Urinary bladder (tissue), 4 donors: ENCODE results near the gene SEZ6L. TPM values are rescaled to one million over a fixed set of nuclear protein-coding genes. Genes with fewer than 3 reads are reported as not detected.

Experiments
- DNase-seq: peaks from one replicate; pipeline ENCODE4 v3.0.0-alpha.2; 2015; ENCODE audit errors: extremely low spot score
- H3K27ac ChIP-seq: one replicate; pipeline ENCODE4 v1.5.1; 2013; ENCODE audit warnings: low read depth, mild to moderate bottlenecking, moderate library complexity
- H3K36me3 ChIP-seq: one replicate; pipeline ENCODE4 v1.6.1; 2013; ENCODE audit warnings: mild to moderate bottlenecking, moderate library complexity; ENCODE audit not compliant: insufficient read depth
- H3K4me1 ChIP-seq: one replicate; pipeline ENCODE4 v1.6.1; 2013; ENCODE audit warnings: mild to moderate bottlenecking, moderate library complexity; ENCODE audit not compliant: insufficient read depth
- H3K4me3 ChIP-seq: one replicate; pipeline ENCODE4 v1.5.1; 2013; ENCODE audit warnings: low read depth, low read length
- WGBS: extraction: QIAGEN DNeasy Blood & Tissue Kit; methylation state at CpG from one replicate; pipeline ENCODE4 v1.1.7; 2013; 5-methylcytosine and 5-hydroxymethylcytosine counted together
- polyA plus RNA-seq: library from polyadenylated mRNA; stranded (reverse); fragments of 200-250 nt; gene quantifications from one replicate; pipeline ENCODE4 v1.2.3, GENCODE V29; 2013
- total RNA-seq: library from RNA; depleted of rRNA; stranded (reverse); fragments of >200 nt; gene quantifications from one replicate; pipeline ENCODE4 v1.2.3, GENCODE V29; 2014
- donor health status: healthy with polysubstance abuse.
- donor health status: healthy.

The SEZ6L gene
- total and polyA plus RNA-seq, 2 donors, result 0.48 to 2.0 TPM

GRCh38 chr22:26410386-26410785 is 241.1 kb downstream of the SEZ6L start:
- 55% methylated on average over 5 of the region's 5 CpGs for WGBS
- no peaks in the 10 kb centered on the region for H3K4me1 ChIP-seq
- H3K36me3 ChIP-seq, result no peaks in the 10 kb centered on the region
- H3K27ac ChIP-seq, result no peak overlapping the region
- no peak for DNase-seq
- H3K4me3 ChIP-seq, result no peak overlapping the region

GRCh38 chr22:26414347-26414746 is 245.1 kb downstream of the SEZ6L start:
- Histone ChIP-seq H3K4me1 (no peaks in the 10 kb centered on the region), H3K4me3 (no peak overlapping the region), H3K27ac (no peak overlapping the region), H3K36me3 (no peaks in the 10 kb centered on the region)
- no peak for DNase-seq
- 80% methylated on average over 4 of the region's 4 CpGs for WGBS

DNA sequence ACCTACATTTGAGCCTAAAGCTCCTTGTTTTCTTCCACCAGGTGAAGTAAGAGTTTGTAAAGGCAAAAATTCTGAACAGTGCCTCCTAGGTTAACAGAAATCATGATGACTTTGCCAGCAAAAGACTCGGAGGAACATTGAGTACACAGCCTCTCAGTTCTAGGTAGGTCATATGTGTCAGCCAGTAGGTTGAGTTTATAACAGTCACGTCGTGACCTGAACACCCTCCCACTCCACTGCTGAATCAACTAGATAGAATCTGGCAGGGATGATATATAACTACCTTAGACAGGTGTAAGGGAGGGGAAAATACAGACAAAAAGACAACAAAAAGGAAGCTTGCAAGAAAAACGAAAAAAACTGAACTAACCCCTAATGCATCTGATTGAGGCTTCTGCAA is 247.0 kb downstream of the SEZ6L start:
- Histone ChIP-seq H3K36me3 (no peaks in the 10 kb centered on the region), H3K4me1 (no peaks in the 10 kb centered on the region), H3K27ac (no peak overlapping the region), H3K4me3 (no peak overlapping the region)
- 64% methylated on average over 4 of the region's 4 CpGs for WGBS
- no peak for DNase-seq

DNA sequence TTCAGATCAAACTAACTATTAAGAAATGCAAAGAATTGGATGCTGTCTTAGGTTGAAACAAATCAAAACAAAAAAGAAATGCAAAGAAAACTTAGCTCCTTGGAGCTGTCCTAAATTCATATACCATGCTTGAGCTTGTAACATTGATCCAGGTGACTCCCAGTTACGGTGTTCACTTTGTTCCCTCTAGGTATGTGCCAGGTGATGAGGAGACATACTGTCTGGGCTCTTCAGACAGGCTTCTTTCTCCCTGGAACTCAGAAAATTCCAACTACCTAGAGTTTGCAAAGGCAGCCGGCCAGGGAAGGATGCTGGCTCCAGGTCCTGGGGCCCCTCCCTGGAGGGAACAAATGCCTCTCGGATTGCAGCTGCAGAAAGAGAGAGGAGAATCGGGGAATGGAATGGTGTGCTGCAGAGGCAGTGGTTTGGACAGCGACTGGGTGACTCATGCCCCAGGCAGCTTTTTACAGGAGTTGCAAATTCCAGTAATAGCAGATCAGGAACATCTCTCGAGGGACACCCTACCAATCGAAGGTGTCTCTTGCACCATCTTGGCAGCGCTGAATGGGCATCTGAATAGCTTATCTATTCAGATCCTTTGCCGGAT is 247.5 kb downstream of the SEZ6L start:
- 26% methylated on average over 9 of the region's 9 CpGs for WGBS
- Histone ChIP-seq H3K4me1 (no peaks in the 10 kb centered on the region), H3K4me3 (no peak overlapping the region), H3K36me3 (no peaks in the 10 kb centered on the region), H3K27ac (no peak overlapping the region)
- no peak for DNase-seq

DNA sequence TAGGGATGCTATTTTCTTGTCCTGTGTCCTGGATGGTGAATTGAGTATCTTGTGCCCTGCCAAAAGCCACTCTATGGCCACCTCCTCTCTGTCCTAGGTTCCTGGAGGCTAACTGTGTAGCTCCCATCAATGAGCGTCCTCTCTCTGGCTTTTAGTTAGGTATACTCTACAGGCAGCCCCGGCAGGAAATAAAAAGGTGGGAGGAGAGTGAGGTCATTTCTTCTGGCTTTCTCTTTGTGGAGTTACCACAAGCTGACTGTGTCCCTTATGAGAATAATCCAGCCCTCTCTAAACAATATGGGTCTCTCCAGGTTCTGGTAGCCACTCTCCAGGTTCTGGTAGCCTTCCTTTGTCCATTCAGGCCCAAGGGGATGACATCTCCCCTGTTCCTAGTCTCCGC is 248.1 kb downstream of the SEZ6L start:
- WGBS, result 84% methylated on average over 3 of the region's 3 CpGs

GRCh38 chr22:26418620-26419019 is 249.4 kb downstream of the SEZ6L start:
- Histone ChIP-seq H3K36me3 (no peaks in the 10 kb centered on the region), H3K27ac (no peak overlapping the region), H3K4me1 (no peaks in the 10 kb centered on the region), H3K4me3 (no peak overlapping the region)
- WGBS, result 18% methylated on average over 3 of the region's 3 CpGs
- DNase-seq, result no peak

More for the DNA sequence above, 248.1 kb downstream of the SEZ6L start:
- Histone ChIP-seq H3K36me3 (no peaks in the 10 kb centered on the region), H3K27ac (no peak overlapping the region), H3K4me3 (no peak overlapping the region), H3K4me1 (no peaks in the 10 kb centered on the region)
- DNase-seq, result no peak

DNA sequence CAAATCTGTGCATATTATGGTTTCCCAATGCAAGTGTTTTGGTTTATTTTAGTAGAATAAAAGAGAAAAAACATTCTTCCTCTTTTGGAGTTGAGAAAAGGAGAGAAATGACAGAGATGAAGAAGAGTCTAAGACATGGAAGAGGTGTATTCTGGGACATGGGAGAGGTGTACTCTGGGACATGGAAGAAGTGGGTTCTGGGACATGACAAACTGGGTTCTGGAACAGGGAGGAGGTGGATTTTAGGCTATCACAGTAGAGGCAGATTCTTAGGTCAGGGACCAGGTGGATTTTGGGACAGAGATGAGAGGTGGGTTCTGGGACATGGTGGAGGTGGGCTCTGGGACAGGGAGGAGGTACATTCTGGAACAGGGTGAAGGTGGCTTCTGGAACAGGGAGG is 257.7 kb downstream of the SEZ6L start:
- Histone ChIP-seq H3K4me3 (no peak overlapping the region), H3K36me3 (no peaks in the 10 kb centered on the region), H3K4me1 (no peaks in the 10 kb centered on the region), H3K27ac (no peak overlapping the region)
- DNase-seq, result no peak

- H3K4me1 ChIP-seq, result no peaks in the 10 kb centered on the region
- H3K27ac ChIP-seq, result no peak within 1 kb of the TSS
- under 1% methylated on average over 96 of the region's 96 CpGs for WGBS
- peak within 1 kb of the TSS; percentile 92 for H3K4me3 ChIP-seq
- peak; percentile 31 for DNase-seq
- H3K36me3 ChIP-seq, result no peaks in the 10 kb centered on the region
These were observed 259.5 kb downstream of the SEZ6L start, which contains the start of gene ASPHD2 for GRCh38 chr22:26428515-26429457. Gene ASPHD2, plus strand, starts transcription at chr22:26429260. Its CDS starts 4,356 bp downstream, at chr22:26433616.

DNA sequence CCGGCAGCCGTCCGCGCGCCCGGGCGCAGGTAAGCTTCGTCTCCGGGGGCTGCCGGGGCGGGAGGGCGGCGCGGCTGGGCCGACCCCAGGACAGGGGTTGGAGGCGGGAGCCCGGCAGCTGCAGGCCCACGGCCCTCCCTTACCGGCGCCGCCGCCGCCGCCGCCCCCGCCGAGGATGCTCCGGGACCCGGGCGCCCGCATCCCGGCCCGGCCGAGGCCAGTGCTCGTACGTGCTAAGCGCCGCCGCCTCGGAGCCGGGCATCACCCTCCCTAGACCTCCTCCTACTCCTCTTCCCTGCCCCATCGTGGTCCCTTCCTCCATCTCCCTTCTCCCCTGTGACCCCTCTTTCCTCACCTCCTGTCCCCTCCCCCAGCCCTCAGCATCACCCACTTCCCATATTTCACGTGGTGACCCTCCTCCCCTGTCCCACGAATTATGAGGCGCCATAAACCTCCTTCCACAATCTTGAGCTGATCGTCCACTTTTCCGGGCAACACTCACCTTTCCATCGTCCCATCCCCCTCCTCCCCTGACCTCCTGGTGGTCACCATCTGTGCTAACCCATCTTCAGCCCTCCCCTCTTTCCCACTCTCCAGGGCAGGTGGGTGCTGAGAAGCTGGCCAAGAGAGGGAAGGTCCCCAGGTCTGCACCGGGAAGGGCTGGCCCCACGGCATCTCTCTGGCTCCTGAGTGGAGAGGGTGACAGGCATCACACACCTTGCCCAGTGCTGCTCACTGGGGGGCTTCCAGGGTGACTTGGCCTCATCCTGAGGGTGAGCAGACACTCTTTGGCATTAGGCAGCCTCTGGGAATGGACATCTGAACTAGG is 260.4 kb downstream of the SEZ6L start:
- peak overlapping the region; percentile 92 for H3K4me3 ChIP-seq
- no peak for DNase-seq
- no peaks in the 10 kb centered on the region for H3K4me1 ChIP-seq
- WGBS, result 5% methylated on average over 50 of the region's 50 CpGs
- no peaks in the 10 kb centered on the region for H3K36me3 ChIP-seq
- no peak overlapping the region for H3K27ac ChIP-seq

DNA sequence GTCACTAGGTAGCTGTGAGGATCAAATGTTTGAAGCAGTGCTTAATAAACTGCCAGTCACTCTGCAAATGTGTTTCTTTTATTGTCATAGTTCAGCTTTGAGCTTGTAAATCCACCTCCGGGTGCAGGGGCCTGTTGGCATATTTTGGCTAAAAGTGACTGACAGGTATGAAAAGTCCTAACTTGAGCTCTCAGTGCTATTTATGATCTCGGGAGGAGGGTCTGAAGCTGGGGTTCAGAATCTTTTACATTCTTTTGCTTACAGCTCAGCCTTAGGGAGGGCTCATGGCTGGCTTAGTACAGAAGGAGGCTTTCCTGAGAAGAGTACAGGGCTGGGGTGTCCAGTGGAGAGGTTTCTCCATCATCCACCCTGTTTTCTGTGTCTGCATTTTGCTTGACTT is 261.3 kb downstream of the SEZ6L start:
- Histone ChIP-seq H3K4me1 (no peaks in the 10 kb centered on the region), H3K4me3 (no peak overlapping the region), H3K36me3 (no peaks in the 10 kb centered on the region), H3K27ac (no peak overlapping the region)
- DNase-seq, result no peak
- 67% methylated on average over 2 of the region's 2 CpGs for WGBS

DNA sequence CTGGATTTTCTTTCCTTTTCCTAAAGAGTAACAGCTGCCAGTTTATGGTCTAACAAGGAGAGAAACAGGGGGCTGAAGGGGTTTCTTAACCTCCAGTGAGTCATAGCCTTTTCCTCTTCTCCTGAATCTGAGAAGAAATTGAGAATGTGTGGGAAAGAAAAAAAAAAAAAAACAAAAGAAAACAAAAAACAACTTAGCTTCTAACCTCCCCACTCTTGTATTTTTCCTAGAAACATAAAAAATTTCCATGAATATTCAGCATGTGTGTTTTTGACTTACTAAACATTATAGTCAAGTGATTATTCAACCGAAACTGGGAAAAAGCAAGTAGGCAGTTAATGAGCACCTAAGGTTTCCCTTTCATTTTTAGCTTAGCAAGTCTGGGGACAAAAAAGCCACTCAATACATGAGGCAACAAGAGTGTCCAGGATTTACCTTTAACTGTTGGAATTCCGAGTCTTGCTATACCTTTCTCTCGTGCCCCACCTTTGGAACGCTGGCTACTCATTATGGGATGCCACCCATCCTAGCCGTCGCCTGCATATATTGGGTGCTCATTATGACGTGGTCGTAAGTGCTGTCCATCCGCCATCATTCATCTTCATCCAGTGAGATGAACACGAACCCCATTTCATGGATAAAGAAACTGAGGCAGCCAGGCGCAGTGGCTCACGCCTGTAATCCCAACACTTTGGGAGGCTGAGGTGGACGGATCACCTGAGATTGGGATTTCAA is 262.2 kb downstream of the SEZ6L start:
- no peak for DNase-seq
- Histone ChIP-seq H3K36me3 (no peaks in the 10 kb centered on the region), H3K4me3 (no peak overlapping the region), H3K27ac (no peak overlapping the region), H3K4me1 (no peaks in the 10 kb centered on the region)
- WGBS, result 92% methylated on average over 13 of the region's 13 CpGs

DNA sequence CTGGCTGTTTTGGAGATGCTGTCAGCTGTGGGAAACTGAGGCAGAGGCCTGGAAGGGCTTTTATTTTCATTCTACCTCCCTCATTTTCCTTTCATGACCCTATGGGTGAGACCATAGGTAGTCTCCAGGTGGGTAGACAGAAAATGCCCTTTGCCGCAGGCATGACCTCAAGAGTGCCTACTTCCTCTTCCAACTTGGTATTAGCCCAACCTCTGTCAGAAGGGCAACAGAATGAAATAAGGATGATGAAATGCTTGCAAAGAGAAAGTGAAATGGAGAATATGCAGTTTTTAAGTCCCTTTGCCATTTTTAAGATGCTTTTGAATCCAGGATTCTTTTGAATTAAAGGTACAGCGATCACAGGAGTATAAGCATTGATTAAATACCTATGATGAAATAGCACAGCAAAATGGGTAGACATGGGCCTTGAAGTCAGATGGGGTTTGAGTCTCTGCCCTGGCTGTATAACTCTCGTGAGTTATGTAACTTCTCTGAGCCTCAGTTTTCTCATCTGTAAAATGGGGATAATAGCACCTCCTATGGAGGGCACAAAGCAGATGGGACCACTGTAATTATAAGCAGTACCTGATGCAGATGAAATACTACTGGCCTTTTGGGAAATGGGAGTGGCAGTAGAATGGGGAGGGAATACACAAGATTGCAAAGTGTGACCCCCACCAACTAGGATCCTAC is 263.5 kb downstream of the SEZ6L start:
- WGBS, result 89% methylated on average over 3 of the region's 3 CpGs
- no peak for DNase-seq
- H3K4me1 ChIP-seq, result no peaks in the 10 kb centered on the region
- no peak overlapping the region for H3K4me3 ChIP-seq
- H3K36me3 ChIP-seq, result no peaks in the 10 kb centered on the region
- no peak overlapping the region for H3K27ac ChIP-seq
